GM12891 (cell line): ENCODE measurements around the gene LIMK1.
"Not testable (repeated sequence)": the region's sequence is repeated elsewhere in the genome, so short reads cannot be mapped to it uniquely, and the experiment has no call there.

Experiments
- DNase-seq: peaks from one replicate; pipeline ENCODE4 v3.0.0; 2011; ENCODE audit warnings: low spot score; ENCODE audit not compliant: insufficient read length
- FAIRE-seq: peaks from 2 replicates; lab custom pipeline; 2011; peaks lifted over from hg19 to GRCh38; lab: Jason Lieb, UNC
- PAX5 ChIP-seq: IDR thresholded peaks from 2 replicates; pipeline ENCODE4 v1.6.1; 2011; ENCODE audit warnings: low read length, moderate library complexity, mild to moderate bottlenecking; ENCODE audit not compliant: insufficient read depth, severe bottlenecking
- POLR2A ChIP-seq: IDR thresholded peaks from 2 replicates; pipeline ENCODE4 v1.6.1; 2011; ENCODE audit warnings: low read depth, low read length, control low read depth
- POLR2AphosphoS5 ChIP-seq: IDR thresholded peaks from 2 replicates; pipeline ENCODE4 v1.6.1; 2011; ENCODE audit warnings: low read depth, low read length, control low read depth
- POU2F2 ChIP-seq: IDR thresholded peaks from 2 replicates; pipeline ENCODE4 v1.6.1; 2011; ENCODE audit warnings: low read depth, mild to moderate bottlenecking, control low read depth, low read length, moderate library complexity
- SPI1 ChIP-seq: IDR thresholded peaks from 2 replicates; pipeline ENCODE4 v1.6.1; 2011; ENCODE audit warnings: low read depth, low read length, control low read depth
- TAF1 ChIP-seq: IDR thresholded peaks from 2 replicates; pipeline ENCODE4 v1.6.1; 2011; ENCODE audit warnings: low read depth, low read length, control low read depth

Gene LIMK1

GRCh38 chr7:74115326-74115725 is 31.7 kb downstream of the LIMK1 start:
- no peak for FAIRE-seq
- no peak for DNase-seq
- no peak for TF ChIP-seq SPI1
- TF ChIP-seq TAF1, result no peak
- TF ChIP-seq POU2F2, result no peak
- no peak for TF ChIP-seq PAX5
- no peak for TF ChIP-seq POLR2A
- no peak for TF ChIP-seq POLR2AphosphoS5

- TF ChIP-seq POLR2AphosphoS5 (no peak), SPI1 (no peak), POLR2A (no peak), TAF1 (no peak), PAX5 (no peak), POU2F2 (no peak)
- FAIRE-seq (no peak), DNase-seq (no peak)
These were observed 32.8 kb downstream of the LIMK1 start for GRCh38 chr7:74116356-74116755.

DNA sequence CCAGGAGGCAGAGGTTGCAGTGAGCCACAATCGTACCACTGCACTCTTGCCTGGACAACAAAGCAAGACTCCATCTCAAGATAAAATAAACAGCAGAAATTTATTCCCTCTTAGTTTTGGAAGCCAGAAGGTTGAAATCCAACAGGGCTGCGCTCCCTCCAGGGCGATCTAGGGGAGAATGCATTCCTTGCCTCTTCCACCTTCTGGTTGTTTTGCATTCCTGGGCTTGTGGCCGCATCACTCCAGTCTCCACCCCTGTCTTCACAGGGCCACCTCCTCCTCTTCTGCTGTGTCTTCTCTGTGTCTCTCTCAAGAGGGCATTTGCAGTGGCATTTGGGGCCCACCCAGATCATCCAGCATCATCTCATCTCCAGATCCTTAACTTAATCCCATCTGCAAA is 36.2 kb downstream of the LIMK1 start:
- TF ChIP-seq POU2F2 (no peak), TAF1 (no peak), PAX5 (no peak), POLR2AphosphoS5 (no peak), POLR2A (no peak), SPI1 (no peak)
- DNase-seq (no peak), FAIRE-seq (no peak)

DNA sequence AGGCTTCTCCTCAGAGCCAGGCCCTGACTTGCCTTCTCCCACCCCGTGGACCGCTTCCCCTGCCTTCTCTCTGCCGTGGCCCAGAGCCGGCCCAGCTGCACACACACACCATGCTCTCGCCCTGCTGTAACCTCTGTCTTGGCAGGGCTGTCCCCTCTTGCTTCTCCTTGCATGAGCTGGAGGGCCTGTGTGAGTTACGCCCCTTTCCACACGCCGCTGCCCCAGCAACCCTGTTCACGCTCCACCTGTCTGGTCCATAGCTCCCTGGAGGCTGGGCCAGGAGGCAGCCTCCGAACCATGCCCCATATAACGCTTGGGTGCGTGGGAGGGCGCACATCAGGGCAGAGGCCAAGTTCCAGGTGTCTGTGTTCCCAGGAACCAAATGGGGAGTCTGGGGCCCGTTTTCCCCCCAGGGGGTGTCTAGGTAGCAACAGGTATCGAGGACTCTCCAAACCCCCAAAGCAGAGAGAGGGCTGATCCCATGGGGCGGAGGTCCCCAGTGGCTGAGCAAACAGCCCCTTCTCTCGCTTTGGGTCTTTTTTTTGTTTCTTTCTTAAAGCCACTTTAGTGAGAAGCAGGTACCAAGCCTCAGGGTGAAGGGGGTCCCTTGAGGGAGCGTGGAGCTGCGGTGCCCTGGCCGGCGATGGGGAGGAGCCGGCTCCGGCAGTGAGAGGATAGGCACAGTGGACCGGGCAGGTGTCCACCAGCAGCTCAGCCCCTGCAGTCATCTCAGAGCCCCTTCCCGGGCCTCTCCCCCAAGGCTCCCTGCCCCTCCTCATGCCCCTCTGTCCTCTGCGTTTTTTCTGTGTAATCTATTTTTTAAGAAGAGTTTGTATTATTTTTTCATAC is 38.0 kb downstream of the LIMK1 start:
- DNase-seq, result no peak
- no peak for TF ChIP-seq POLR2AphosphoS5
- no peak for TF ChIP-seq POU2F2
- TF ChIP-seq SPI1, result no peak
- no peak for TF ChIP-seq PAX5
- no peak for TF ChIP-seq TAF1
- TF ChIP-seq POLR2A, result no peak
- no peak for FAIRE-seq

DNA sequence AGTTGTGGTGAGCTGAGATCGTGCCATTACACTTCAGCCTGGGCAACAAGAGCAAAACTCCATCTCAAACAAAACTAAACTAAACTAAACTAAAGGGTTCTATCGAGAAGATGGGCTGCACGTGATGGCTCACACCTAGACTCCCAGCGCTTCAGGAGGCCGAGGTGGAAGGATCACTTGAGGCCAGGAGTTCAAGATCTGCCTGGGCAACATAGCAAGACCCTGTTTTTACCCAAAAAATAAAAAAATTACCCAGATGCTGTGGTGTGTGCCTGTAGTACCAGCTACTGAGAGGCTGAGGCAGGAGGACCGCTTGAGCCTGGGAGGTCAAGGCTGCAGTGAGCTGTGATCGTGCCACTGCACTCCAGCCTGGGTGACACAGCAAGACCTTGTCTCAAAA is 40.3 kb downstream of the LIMK1 start:
- not testable (repeated sequence) for DNase-seq

DNA sequence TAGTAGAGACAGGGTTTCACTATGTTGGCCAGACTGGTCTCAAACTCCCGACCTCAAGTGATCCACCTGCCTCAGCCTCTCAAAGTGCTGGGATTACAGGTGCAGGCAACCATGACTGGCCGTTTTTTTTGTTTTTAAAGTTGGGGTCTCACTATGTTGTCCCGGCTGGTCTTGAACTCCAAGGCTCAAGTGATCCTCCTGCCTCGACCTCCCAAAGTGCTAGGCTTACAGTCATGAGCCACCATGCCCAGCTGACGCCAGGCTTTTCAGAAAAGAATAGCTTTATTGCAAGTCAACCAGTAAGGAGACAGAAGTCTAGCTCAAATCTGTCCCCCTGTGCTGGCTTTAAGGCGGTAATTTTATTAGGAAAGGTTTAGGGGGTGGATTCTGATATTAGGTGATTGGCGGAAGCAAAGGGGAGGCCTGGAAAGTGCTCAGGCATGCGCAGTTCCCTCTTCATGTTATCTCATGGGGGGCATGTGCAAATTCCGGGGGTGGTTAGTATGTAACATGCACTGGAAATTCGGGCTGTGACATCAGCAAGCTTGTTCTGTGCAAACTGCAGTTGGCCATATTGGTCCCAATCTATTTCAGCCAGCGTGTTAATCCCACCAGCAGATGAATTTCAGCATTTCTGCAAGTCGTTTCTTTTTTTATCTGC is 42.7 kb downstream of the LIMK1 start:
- DNase-seq, result no peak
- TF ChIP-seq POLR2A (no peak), TAF1 (no peak), POLR2AphosphoS5 (no peak), PAX5 (no peak), SPI1 (no peak), POU2F2 (no peak)

More for the DNA sequence above, 40.3 kb downstream of the LIMK1 start:
- FAIRE-seq, result not testable (repeated sequence)

GRCh38 chr7:74129887-74130286 is 46.3 kb downstream of the LIMK1 start:
- no peak for DNase-seq
- TF ChIP-seq PAX5, result no peak
- TF ChIP-seq SPI1, result no peak
- TF ChIP-seq POLR2A, result no peak
- no peak for TF ChIP-seq POU2F2
- no peak for TF ChIP-seq POLR2AphosphoS5
- no peak for TF ChIP-seq TAF1
- FAIRE-seq, result no peak

More for the DNA sequence above, 42.7 kb downstream of the LIMK1 start:
- no peak for FAIRE-seq

- TF ChIP-seq SPI1, result no peak
- FAIRE-seq (no peak), DNase-seq (no peak)
These were observed 46.9 kb downstream of the LIMK1 start for GRCh38 chr7:74130518-74130917.

DNA sequence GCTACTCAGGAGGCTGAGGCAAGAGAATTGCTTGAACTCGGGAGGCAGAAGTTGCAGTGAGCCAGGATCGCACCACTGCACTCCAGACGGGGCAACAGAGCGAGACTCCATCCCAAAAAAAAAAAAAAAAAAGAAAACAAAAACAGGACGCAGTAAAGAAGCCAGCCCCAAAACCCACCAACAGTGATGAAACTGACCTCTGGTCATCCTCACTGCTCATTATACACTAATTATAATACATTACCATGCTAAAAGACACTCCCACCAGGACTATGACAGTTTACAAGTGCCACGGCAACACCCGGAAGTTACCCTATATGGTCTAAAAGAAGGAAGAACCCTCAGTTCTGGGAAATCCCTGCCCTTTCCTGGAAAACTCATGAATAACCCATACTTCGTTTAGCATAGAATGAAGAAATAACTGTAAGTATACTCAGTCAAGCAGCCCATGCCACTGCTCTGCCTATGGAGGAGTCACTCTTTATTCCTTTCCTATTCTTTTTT is 50.6 kb downstream of the LIMK1 start:
- DNase-seq, result no peak
- no peak for TF ChIP-seq POLR2A
- no peak for TF ChIP-seq POU2F2
- no peak for FAIRE-seq

- TF ChIP-seq PAX5 (no peak), POU2F2 (no peak), POLR2AphosphoS5 (no peak), TAF1 (no peak), POLR2A (no peak), SPI1 (no peak)
- FAIRE-seq (no peak), DNase-seq (no peak)
These were observed 54.8 kb downstream of the LIMK1 start for GRCh38 chr7:74138334-74138867.
